Measurements from ENCODE around the gene ZNF431.
"Not testable (repeated sequence)": the region's sequence is repeated elsewhere in the genome, so short reads cannot be mapped to it uniquely, and the experiment has no call there.

ZNF431 gene

GRCh38 chr19:21143854-21144253 is 2.0 kb downstream of the ZNF431 start:
- in situ Hi-C loops (cut with HindIII; ENCODE audit: low sequenced_read_pairs): no loop called here

- in situ Hi-C loops (cut with HindIII; ENCODE audit: low sequenced_read_pairs): no loop called here
Measured at GRCh38 chr19:21147540-21147939, 5.7 kb downstream of the ZNF431 start.

GRCh38 chr19:21148681-21149080 is 6.8 kb downstream of the ZNF431 start:
- in situ Hi-C loops (cut with HindIII; ENCODE audit: low sequenced_read_pairs): no loop called here

- in situ Hi-C loops (cut with HindIII; ENCODE audit: low sequenced_read_pairs): no loop called here
Measured at GRCh38 chr19:21149877-21150276, 8.0 kb downstream of the ZNF431 start.

GRCh38 chr19:21151460-21151859 is 9.6 kb downstream of the ZNF431 start:
- in situ Hi-C loops (cut with HindIII; ENCODE audit: low sequenced_read_pairs): no loop called here

- in situ Hi-C loops (cut with HindIII; ENCODE audit: low sequenced_read_pairs): no loop called here
Measured at GRCh38 chr19:21158523-21159135, 16.8 kb downstream of the ZNF431 start.

- in situ Hi-C loops (cut with HindIII; ENCODE audit: low sequenced_read_pairs): no loop called here
Measured at GRCh38 chr19:21164541-21164940, 22.7 kb downstream of the ZNF431 start.

- in situ Hi-C loops (cut with HindIII; ENCODE audit: low sequenced_read_pairs): no loop called here
Measured at GRCh38 chr19:21166436-21166835, 24.6 kb downstream of the ZNF431 start.

GRCh38 chr19:21197590-21198295 is 55.9 kb downstream of the ZNF431 start:
- in situ Hi-C loops (cut with HindIII; ENCODE audit: low sequenced_read_pairs): no loop called here

- in situ Hi-C loops (cut with HindIII; ENCODE audit: low sequenced_read_pairs): no loop called here
Measured at GRCh38 chr19:21202865-21203494, 61.1 kb downstream of the ZNF431 start.

GRCh38 chr19:21210037-21210621 is 68.3 kb downstream of the ZNF431 start:
- in situ Hi-C loops (cut with HindIII; ENCODE audit: low sequenced_read_pairs): no loop called here

- in situ Hi-C loops (cut with HindIII; ENCODE audit: low sequenced_read_pairs): no loop called here
Measured at GRCh38 chr19:21221693-21222092, 79.9 kb downstream of the ZNF431 start.

- in situ Hi-C loops (cut with HindIII; ENCODE audit: low sequenced_read_pairs): not testable (repeated sequence)
Measured at GRCh38 chr19:21229938-21230337, 88.1 kb downstream of the ZNF431 start.

GRCh38 chr19:21233691-21234090 is 91.9 kb downstream of the ZNF431 start:
- in situ Hi-C loops (cut with HindIII; ENCODE audit: low sequenced_read_pairs): no loop called here

GRCh38 chr19:21236751-21237150 is 94.9 kb downstream of the ZNF431 start:
- in situ Hi-C loops (cut with HindIII; ENCODE audit: low sequenced_read_pairs): not testable (repeated sequence)

- in situ Hi-C loops (cut with HindIII; ENCODE audit: low sequenced_read_pairs): no loop called here
Measured at GRCh38 chr19:21238670-21239069, 96.8 kb downstream of the ZNF431 start.
